Glomerular endothelial cell (primary cell): ENCODE data around the gene TSPAN33. TPM values are rescaled to one million over a fixed set of nuclear protein-coding genes. Genes with fewer than 3 reads are reported as not detected.
"Not testable (repeated sequence)": the region's sequence is repeated elsewhere in the genome, so short reads cannot be mapped to it uniquely, and the experiment has no call there.

Experiments used
- DNase-seq: peaks from one replicate; pipeline ENCODE4 v3.0.0-alpha.2; 2011; ENCODE audit warnings: low read depth, low spot score; ENCODE audit errors: extremely low read depth
- total RNA-seq: library from RNA; depleted of rRNA; stranded (reverse); fragments of >200 nt; gene quantifications from 2 replicates; pipeline ENCODE4 v1.2.3, GENCODE V29; 2015

The TSPAN33 gene
- total RNA-seq: 0.18 and 0.68 TPM in 2 replicates

GRCh38 chr7:129144095-129144833 lies at the start of gene TSPAN33:
Gene TSPAN33 (plus strand): TSS chr7:129144707. CDS start chr7:129144981, 274 bp downstream.
- no peak for DNase-seq

GRCh38 chr7:129095258-129095657 lies 49.2 kb upstream of the TSPAN33 start:
- no peak for DNase-seq

GRCh38 chr7:129098409-129099084 lies 46.0 kb upstream of the TSPAN33 start:
- no peak for DNase-seq

- no peak for DNase-seq
Observed at GRCh38 chr7:129100827-129101166, 43.7 kb upstream of the TSPAN33 start.

- no peak for DNase-seq
Observed at GRCh38 chr7:129101746-129102145, 42.8 kb upstream of the TSPAN33 start.

GRCh38 chr7:129103561-129104324 lies 40.8 kb upstream of the TSPAN33 start:
- no peak for DNase-seq

- no peak for DNase-seq
Observed at GRCh38 chr7:129108581-129108980, 35.9 kb upstream of the TSPAN33 start.

GRCh38 chr7:129110258-129110981 lies 34.1 kb upstream of the TSPAN33 start:
- no peak for DNase-seq

GRCh38 chr7:129110982-129111376 lies 33.5 kb upstream of the TSPAN33 start:
- DNase-seq: no peak

GRCh38 chr7:129115676-129116075 lies 28.8 kb upstream of the TSPAN33 start:
- DNase-seq: no peak

GRCh38 chr7:129118182-129118581 lies 26.3 kb upstream of the TSPAN33 start:
- no peak for DNase-seq

GRCh38 chr7:129118976-129119375 lies 25.5 kb upstream of the TSPAN33 start:
- DNase-seq: no peak

GRCh38 chr7:129121501-129122077 lies 22.9 kb upstream of the TSPAN33 start:
- not testable (repeated sequence) for DNase-seq

- DNase-seq: no peak
Observed at GRCh38 chr7:129122078-129122750, 22.3 kb upstream of the TSPAN33 start.

GRCh38 chr7:129122751-129123509 lies 21.6 kb upstream of the TSPAN33 start:
- DNase-seq: no peak

- no peak for DNase-seq
Observed at GRCh38 chr7:129123510-129123857, 21.0 kb upstream of the TSPAN33 start.

- no peak for DNase-seq
Observed at GRCh38 chr7:129126314-129126713, 18.2 kb upstream of the TSPAN33 start.

- DNase-seq: no peak
Observed at GRCh38 chr7:129127154-129127553, 17.4 kb upstream of the TSPAN33 start.

GRCh38 chr7:129127601-129128000 lies 16.9 kb upstream of the TSPAN33 start:
- no peak for DNase-seq
